ENCODE measurements around the gene CDK11A. TPM values are rescaled to one million over a fixed set of nuclear protein-coding genes. Genes with fewer than 3 reads are reported as not detected.
"Not testable (repeated sequence)": the region's sequence is repeated elsewhere in the genome, so short reads cannot be mapped to it uniquely, and the experiment has no call there.

Gene CDK11A
- total RNA-seq, 1 donor from 2014 or later: 16.7 TPM

DNA sequence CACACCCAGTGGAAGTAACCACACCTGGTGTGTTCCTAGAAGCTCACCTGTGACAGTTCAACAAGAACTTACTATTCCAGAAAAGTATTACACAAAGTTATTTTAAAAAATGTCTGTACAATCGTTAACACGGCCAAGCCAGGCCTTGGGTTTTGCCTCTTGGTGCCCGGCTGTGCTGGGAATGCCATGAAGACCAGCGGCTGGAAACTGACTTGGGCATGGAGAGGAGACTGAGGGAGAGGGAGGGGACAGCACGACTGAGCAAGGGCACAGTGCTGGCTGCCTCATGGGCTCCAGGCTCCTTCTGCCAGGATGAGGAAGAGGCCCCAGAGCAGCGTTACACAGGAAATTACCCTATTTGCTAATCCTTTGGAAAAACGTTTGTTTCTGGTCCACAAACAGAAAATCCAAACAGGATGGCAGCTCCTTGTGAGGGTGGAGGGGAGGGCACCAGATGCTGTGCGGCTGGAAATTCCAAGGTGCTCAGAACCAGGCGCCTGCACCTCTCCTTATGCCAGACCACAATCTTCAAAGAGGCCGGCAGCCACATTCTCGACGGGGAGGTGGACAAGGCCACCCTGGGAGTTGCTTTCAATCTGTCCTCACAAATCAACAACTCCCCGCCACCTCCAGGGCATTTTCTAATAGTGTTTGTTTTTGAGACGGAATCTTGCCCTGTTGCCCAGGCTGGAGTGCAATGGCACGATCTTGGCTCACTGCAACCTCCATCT lies 61.2 kb downstream of the CDK11A start:
- not testable (repeated sequence) for H3K9ac ChIP-seq (ENCODE audit: low read depth in 1 of 3, low read length in 3 of 3); H3K4me3 ChIP-seq (ENCODE audit: low read length in 3 of 3); H3K9me3 ChIP-seq (ENCODE audit: control insufficient read depth in 3 of 3, low read length in 3 of 3); H3K4me1 ChIP-seq (ENCODE audit: control insufficient read depth in 3 of 3, insufficient read depth in 3 of 3, low read length in 3 of 3); H3K27me3 ChIP-seq (ENCODE audit: control insufficient read depth in 3 of 3, insufficient read depth in 3 of 3, low read length in 3 of 3)
- Histone ChIP-seq H3K36me3 (ENCODE audit: control insufficient read depth in 3 of 3, insufficient read depth in 3 of 3, low read length in 3 of 3) (peaks cover 18 to 22% (median 20%) of the 10 kb centered on the region in 3 donors), H3K27ac (ENCODE audit: low read depth, low read length) (peak overlapping the region; percentile 51)

DNA sequence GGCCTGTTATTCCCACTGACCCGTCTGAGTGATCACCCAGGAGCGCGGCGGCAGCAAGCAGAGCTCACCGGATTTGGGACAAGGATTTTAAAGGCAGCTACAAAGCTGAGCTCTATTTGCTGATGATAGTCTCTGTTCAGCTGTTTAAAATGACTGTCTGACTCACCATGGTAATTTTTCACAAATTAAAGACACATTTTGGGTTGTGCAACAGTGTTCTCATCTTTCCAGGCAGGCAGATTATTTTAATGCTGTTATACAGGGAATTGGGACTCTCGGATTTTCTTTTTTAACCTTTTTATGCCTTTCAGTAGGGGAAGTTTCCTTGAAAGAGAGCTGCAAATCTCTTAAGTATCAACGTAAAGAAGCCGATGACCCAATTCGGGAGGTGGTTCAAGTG lies 61.8 kb downstream of the CDK11A start:
- not testable (repeated sequence) for H3K4me3 ChIP-seq (ENCODE audit: low read length in 3 of 3); H3K4me1 ChIP-seq (ENCODE audit: control insufficient read depth in 3 of 3, insufficient read depth in 3 of 3, low read length in 3 of 3); H3K27me3 ChIP-seq (ENCODE audit: control insufficient read depth in 3 of 3, insufficient read depth in 3 of 3, low read length in 3 of 3); H3K9me3 ChIP-seq (ENCODE audit: control insufficient read depth in 3 of 3, low read length in 3 of 3); H3K9ac ChIP-seq (ENCODE audit: low read depth in 1 of 3, low read length in 3 of 3)
- Histone ChIP-seq H3K36me3 (ENCODE audit: control insufficient read depth in 3 of 3, insufficient read depth in 3 of 3, low read length in 3 of 3) (peaks cover 17 to 19% (median 18%) of the 10 kb centered on the region in 3 donors), H3K27ac (ENCODE audit: low read depth, low read length) (peak overlapping the region; percentile 51)

DNA sequence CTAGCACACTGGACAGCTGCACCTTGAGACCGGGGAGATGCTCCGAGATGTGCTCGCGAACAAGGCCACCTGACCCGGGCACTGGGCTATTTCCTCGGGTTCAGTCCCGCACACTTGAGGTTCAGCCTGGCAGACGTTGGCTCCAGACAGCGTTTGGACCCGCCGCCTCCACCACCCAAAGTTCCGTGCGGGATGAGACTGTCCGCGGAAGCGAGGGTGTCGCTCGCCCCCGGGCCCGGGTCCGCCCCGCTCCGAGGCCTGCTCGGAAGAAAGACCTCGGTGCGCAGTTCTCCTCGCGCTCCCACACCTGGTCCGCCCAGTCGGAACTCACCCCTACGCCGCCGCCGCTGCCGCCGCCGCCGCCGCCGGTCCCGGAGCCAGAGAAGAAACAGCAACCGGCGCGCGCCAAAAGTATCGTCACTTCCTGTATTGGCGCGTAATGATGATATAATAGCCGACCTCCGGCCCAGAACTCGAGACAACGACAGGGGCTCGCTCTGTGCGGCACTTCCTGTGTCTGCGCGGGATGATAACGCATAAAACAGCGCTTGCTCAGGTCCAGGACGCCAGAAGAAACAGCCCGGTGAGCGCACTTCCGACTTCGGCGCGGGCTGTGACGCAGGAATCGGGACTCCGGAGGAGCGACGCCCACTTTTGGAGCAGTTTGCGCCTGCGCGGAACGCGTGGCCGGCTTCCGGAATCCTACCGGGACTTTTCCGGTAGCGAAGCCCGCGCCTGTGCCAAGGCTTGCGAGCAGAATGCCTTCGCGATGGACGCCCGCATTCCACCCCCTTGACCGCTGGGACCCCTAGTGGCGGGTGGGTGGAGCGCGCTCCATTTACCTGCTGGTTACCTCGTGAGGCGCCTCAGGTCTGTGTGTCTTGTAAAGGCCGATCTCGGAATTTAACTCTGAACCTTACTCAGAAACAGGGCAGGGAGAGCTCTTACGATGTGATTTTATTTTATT lies 65.3 kb downstream of the CDK11A start, which contains the start of gene CDK11B:
CDK11B (minus strand) TSS at position 422 of the 967 bp plus-strand sequence. CDS start 1,519 bp downstream, outside the sequence.
- Histone ChIP-seq H3K27ac (ENCODE audit: low read depth, low read length) (peak within 1 kb of the TSS; percentile 98), H3K4me3 (ENCODE audit: low read length in 3 of 3) (peak within 1 kb of the TSS; percentile 81 to 92 (median 88)), H3K4me1 (ENCODE audit: control insufficient read depth in 3 of 3, insufficient read depth in 3 of 3, low read length in 3 of 3) (peaks cover 6 to 14% (median 9%) of the 10 kb centered on the region in 3 donors), H3K36me3 (ENCODE audit: control insufficient read depth in 3 of 3, insufficient read depth in 3 of 3, low read length in 3 of 3) (peaks cover 17 to 22% (median 18%) of the 10 kb centered on the region in 3 donors), H3K9ac (ENCODE audit: low read depth in 1 of 3, low read length in 3 of 3) (peak within 1 kb of the TSS; percentile 91 to 97 (median 94))
- not testable (repeated sequence) for H3K27me3 ChIP-seq (ENCODE audit: control insufficient read depth in 3 of 3, insufficient read depth in 3 of 3, low read length in 3 of 3); H3K9me3 ChIP-seq (ENCODE audit: control insufficient read depth in 3 of 3, low read length in 3 of 3)

Other genes with a start within 250 kb of the CDK11A start
- gene ATAD3A, start 212.2 kb downstream of the CDK11A start, total RNA-seq: 6.8 TPM
- 2.1 TPM for gene TMEM240, start 183.7 kb downstream of the CDK11A start, total RNA-seq
- gene SSU72, start 149.5 kb downstream of the CDK11A start, total RNA-seq: 40.2 TPM
- gene FNDC10, start 124.2 kb downstream of the CDK11A start, total RNA-seq: not detected
- 49.6 TPM for gene MIB2, start 108.9 kb downstream of the CDK11A start, total RNA-seq
- 17.2 TPM for gene MMP23B, start 92.2 kb downstream of the CDK11A start, total RNA-seq
- 8.4 TPM for gene CDK11B, start 65.4 kb downstream of the CDK11A start, total RNA-seq
- 15.7 TPM for gene SLC35E2B, start 31.6 kb downstream of the CDK11A start, total RNA-seq
- 11.5 TPM for gene NADK, start 54.1 kb upstream of the CDK11A start, total RNA-seq
- gene GNB1, start 166.7 kb upstream of the CDK11A start, total RNA-seq: 61.6 TPM
- 191 TPM for gene CALML6, start 190.9 kb upstream of the CDK11A start, total RNA-seq
- 21.9 TPM for gene TMEM52, start 194.9 kb upstream of the CDK11A start, total RNA-seq